ENCODE data around the gene CAV1.
A peak's percentile ranks its signal among the peaks of the same experiment; 100 is the strongest.
"Not testable (repeated sequence)": the region's sequence is repeated elsewhere in the genome, so short reads cannot be mapped to it uniquely, and the experiment has no call there.

CAV1 gene

GRCh38 chr7:116585967-116586366 is 61.1 kb downstream of the CAV1 start:
- DNase-seq (ENCODE audit: low spot score) = no peak
- TF ChIP-seq, protein P1, sequence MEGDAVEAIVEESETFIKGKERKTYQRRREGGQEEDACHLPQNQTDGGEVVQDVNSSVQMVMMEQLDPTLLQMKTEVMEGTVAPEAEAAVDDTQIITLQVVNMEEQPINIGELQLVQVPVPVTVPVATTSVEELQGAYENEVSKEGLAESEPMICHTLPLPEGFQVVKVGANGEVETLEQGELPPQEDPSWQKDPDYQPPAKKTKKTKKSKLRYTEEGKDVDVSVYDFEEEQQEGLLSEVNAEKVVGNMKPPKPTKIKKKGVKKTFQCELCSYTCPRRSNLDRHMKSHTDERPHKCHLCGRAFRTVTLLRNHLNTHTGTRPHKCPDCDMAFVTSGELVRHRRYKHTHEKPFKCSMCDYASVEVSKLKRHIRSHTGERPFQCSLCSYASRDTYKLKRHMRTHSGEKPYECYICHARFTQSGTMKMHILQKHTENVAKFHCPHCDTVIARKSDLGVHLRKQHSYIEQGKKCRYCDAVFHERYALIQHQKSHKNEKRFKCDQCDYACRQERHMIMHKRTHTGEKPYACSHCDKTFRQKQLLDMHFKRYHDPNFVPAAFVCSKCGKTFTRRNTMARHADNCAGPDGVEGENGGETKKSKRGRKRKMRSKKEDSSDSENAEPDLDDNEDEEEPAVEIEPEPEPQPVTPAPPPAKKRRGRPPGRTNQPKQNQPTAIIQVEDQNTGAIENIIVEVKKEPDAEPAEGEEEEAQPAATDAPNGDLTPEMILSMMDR (IDR thresholded peaks at IDR 0.05; ENCODE audit: extremely low read depth, insufficient read depth, missing control alignments) = no peak
- in situ Hi-C loops (cut with MboI; ENCODE audit: low pct_unique_long_range_greater_than_20kb, low sequenced_read_pairs, unreplicated experiment) = loop anchor here (10.0 kb wide), 1 partner anchor 421 kb away; no protein-coding TSS in a partner anchor

- not testable (repeated sequence) for DNase-seq (ENCODE audit: low spot score)
- in situ Hi-C loops (cut with MboI; ENCODE audit: low pct_unique_long_range_greater_than_20kb, low sequenced_read_pairs, unreplicated experiment) = loop anchor here (10.0 kb wide), 1 partner anchor 422 kb away; no protein-coding TSS in a partner anchor
Measured at GRCh38 chr7:116587200-116587599, 62.4 kb downstream of the CAV1 start.

DNA sequence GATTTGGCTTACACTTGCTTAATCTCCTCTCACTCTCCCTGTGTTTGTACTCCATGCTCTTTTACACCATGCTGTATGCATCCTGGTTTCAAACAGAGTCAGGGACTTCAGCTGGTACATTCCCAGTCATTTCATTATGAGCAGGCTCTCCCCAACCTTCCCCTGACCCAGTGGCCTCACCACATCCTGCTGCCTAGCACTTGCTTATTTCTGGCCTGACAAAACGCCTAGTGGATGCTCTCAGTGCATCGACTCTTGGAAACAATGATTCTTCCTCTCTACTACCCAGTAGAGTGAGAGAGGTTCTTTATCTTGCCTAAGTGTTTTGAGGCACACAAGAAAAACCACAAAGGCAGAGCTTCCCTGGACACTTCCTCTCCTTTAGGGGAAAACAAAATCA is 63.4 kb downstream of the CAV1 start:
- in situ Hi-C loops (cut with MboI; ENCODE audit: low pct_unique_long_range_greater_than_20kb, low sequenced_read_pairs, unreplicated experiment) = loop anchor here (10.0 kb wide), 1 partner anchor 423 kb away; no protein-coding TSS in a partner anchor
- no peak for DNase-seq (ENCODE audit: low spot score)
- TF ChIP-seq, protein P1 (IDR thresholded peaks at IDR 0.05; ENCODE audit: extremely low read depth, insufficient read depth, missing control alignments) = no peak

DNA sequence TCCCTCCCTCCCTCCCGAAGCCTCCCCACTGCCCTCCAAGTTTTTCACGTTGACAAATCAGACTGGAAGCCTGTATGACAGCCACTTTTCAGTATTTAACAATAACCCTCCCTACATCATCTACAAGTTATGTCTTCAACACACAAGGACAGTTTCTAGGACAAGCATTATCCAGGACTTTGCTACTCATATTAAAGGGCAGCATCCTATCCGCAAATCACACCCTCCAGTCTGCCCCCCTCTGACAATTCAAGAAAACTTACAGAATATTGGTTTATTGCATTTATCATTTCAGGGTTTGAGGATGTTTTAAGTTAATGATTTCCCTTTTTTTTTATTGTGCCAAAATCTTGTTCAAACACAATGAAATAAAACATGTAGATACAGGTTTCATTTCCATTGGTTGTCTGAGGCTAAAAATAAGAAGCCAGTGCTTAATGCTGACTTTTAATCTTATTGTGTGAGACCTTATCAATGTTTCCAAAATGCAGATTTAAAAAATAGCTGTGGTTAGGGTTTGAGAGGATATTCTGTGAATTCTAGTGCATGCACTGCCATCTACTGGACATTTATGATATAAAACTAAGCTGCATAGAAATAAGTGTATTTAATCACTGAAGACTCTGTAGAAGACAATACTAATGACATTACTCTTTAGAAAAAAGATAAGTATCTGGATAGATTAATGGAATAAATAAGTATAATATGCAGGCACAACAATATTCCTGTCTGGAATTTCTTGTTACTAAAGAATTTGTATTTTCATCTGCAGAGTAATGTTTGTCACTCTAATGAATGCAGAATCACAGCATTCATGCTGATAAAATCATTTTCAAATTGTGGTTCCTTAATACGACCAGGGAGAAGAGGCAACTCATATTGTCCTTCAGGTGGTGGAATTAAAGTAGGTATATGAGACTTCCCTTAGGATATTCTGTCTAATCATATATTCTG is 64.1 kb downstream of the CAV1 start:
- TF ChIP-seq, protein P1 (IDR thresholded peaks at IDR 0.05; ENCODE audit: extremely low read depth, insufficient read depth, missing control alignments) = peak; percentile 61
- in situ Hi-C loops (cut with MboI; ENCODE audit: low pct_unique_long_range_greater_than_20kb, low sequenced_read_pairs, unreplicated experiment) = loop anchor here (10.0 kb wide), 1 partner anchor 424 kb away; no protein-coding TSS in a partner anchor
- peak; percentile 9 for DNase-seq (ENCODE audit: low spot score)

GRCh38 chr7:116591202-116592040 is 66.6 kb downstream of the CAV1 start:
- peak; percentile 9 for DNase-seq (ENCODE audit: low spot score)
- TF ChIP-seq, protein P1 (IDR thresholded peaks at IDR 0.05; ENCODE audit: extremely low read depth, insufficient read depth, missing control alignments) = peak; percentile 42
- in situ Hi-C loops (cut with MboI; ENCODE audit: low pct_unique_long_range_greater_than_20kb, low sequenced_read_pairs, unreplicated experiment) = loop anchor here (10.0 kb wide), 2 partner anchors 213 to 327 kb away; no protein-coding TSS in a partner anchor

DNA sequence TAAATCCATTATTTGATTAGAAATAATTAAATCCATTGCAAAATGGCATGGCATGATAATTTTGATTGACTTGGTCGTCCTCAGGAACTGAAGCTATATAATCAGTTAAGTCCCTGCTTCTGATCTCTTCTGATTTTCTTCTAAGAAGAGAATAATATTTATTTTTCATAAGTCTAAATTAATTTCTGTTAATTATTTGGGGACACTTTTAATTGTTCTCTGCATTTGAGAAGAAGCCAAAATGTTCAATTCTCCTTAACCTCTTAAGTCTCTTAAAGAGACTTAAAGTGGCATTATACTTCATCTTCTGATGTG is 67.2 kb downstream of the CAV1 start:
- DNase-seq (ENCODE audit: low spot score) = no peak
- TF ChIP-seq, protein P1 (IDR thresholded peaks at IDR 0.05; ENCODE audit: extremely low read depth, insufficient read depth, missing control alignments) = no peak
- in situ Hi-C loops (cut with MboI; ENCODE audit: low pct_unique_long_range_greater_than_20kb, low sequenced_read_pairs, unreplicated experiment) = loop anchor here (10.0 kb wide), 2 partner anchors 213 to 327 kb away; no protein-coding TSS in a partner anchor
